Karpas-422 (cell line): ENCODE results near the gene GLRA3. TPM values are rescaled to one million over a fixed set of nuclear protein-coding genes. Genes with fewer than 3 reads are reported as not detected.

Experiments
- DNase-seq: peaks from one replicate; pipeline ENCODE4 v3.0.0-alpha.2; 2015
- H2AFZ ChIP-seq: fragments of 200-600 bp; sonication (generic); 2 replicates; pipeline ENCODE4 v1.6.1; 2014; ENCODE audit warnings: antibody characterized with exemption, low read length, mixed read lengths
- H3K27ac ChIP-seq: fragments of 200-600 bp; sonication (generic); 2 replicates; pipeline ENCODE4 v1.5.1; 2014; ENCODE audit warnings: mild to moderate bottlenecking, low read length, moderate library complexity
- H3K27me3 ChIP-seq: fragments of 200-600 bp; sonication (generic); 2 replicates; pipeline ENCODE4 v1.6.1; 2014; ENCODE audit warnings: low read length, mixed read lengths
- H3K36me3 ChIP-seq: fragments of 200-600 bp; sonication (generic); 2 replicates; pipeline ENCODE4 v1.6.1; 2014; ENCODE audit warnings: low read length, mixed read lengths; ENCODE audit not compliant: insufficient read depth
- H3K4me1 ChIP-seq: fragments of 200-600 bp; sonication (generic); 2 replicates; pipeline ENCODE4 v1.6.1; 2014; ENCODE audit warnings: mild to moderate bottlenecking, low read length, mixed read lengths
- H3K4me2 ChIP-seq: fragments of 200-600 bp; sonication (generic); 2 replicates; pipeline ENCODE4 v1.6.1; 2014; ENCODE audit warnings: low read length, low read depth, mild to moderate bottlenecking; ENCODE audit not compliant: poor library complexity, severe bottlenecking
- H3K4me3 ChIP-seq: fragments of 200-600 bp; sonication (generic); 2 replicates; pipeline ENCODE4 v1.5.1; 2014; ENCODE audit warnings: mild to moderate bottlenecking, antibody characterized with exemption, low read length, mixed read lengths
- H3K79me2 ChIP-seq: fragments of 200-600 bp; sonication (generic); 2 replicates; pipeline ENCODE4 v1.6.1; 2014; ENCODE audit warnings: mild to moderate bottlenecking, low read length, mixed read lengths
- H3K9ac ChIP-seq: fragments of 200-600 bp; sonication (generic); 2 replicates; pipeline ENCODE4 v1.6.0; 2014; ENCODE audit warnings: low read length
- H3K9me2 ChIP-seq: fragments of 200-600 bp; sonication (generic), shearing (Covaris generic); replicated peaks from 2 replicates; pipeline ENCODE4 v1.6.0; 2014; ENCODE audit warnings: mild to moderate bottlenecking, low read length, moderate library complexity; ENCODE audit not compliant: insufficient read depth
- H3K9me3 ChIP-seq: fragments of 300-700, 200-600 bp; sonication (generic); 2 replicates; pipeline ENCODE4 v1.6.1; 2014; ENCODE audit warnings: low read length, mixed read lengths
- H4K20me1 ChIP-seq: fragments of 200-600 bp; sonication (generic); 2 replicates; pipeline ENCODE4 v1.6.1; 2014; ENCODE audit warnings: mild to moderate bottlenecking, antibody characterized with exemption, low read length, low read depth; ENCODE audit not compliant: insufficient read depth
- total RNA-seq: library from RNA; depleted of rRNA; stranded (reverse); fragments of >200 nt; shearing (Covaris generic); gene quantifications from 2 replicates; pipeline ENCODE4 v1.2.3, GENCODE V29; 2014; ENCODE audit warnings: low replicate concordance

GLRA3 gene
- total RNA-seq, 1 experiment from 2014 or later = not detected

- Histone ChIP-seq H3K9me2 (no peaks in the 10 kb centered on the region), H3K9ac (no peak overlapping the region), H3K9me3 (no peaks in the 10 kb centered on the region)
Observed at GRCh38 chr4:174611792-174612191, 217.3 kb downstream of the GLRA3 start.

GRCh38 chr4:174607792-174608191, 221.3 kb downstream of the GLRA3 start:
- H3K9me2 ChIP-seq = no peaks in the 10 kb centered on the region
- no peaks in the 10 kb centered on the region for H3K9me3 ChIP-seq
- H3K4me1 ChIP-seq = no peaks in the 10 kb centered on the region
- H3K4me2 ChIP-seq = no peak overlapping the region
- H3K27me3 ChIP-seq = no peaks in the 10 kb centered on the region
- H3K27ac ChIP-seq = no peak overlapping the region
- no peak overlapping the region for H3K4me3 ChIP-seq
- no peaks in the 10 kb centered on the region for H3K36me3 ChIP-seq
- H3K79me2 ChIP-seq = no peaks in the 10 kb centered on the region
- no peaks in the 10 kb centered on the region for H4K20me1 ChIP-seq
- no peak overlapping the region for H3K9ac ChIP-seq
- no peak overlapping the region for H2AFZ ChIP-seq
- DNase-seq = no peak

More at GRCh38 chr4:174611792-174612191, 217.3 kb downstream of the GLRA3 start:
- no peaks in the 10 kb centered on the region for H3K4me1 ChIP-seq
- no peaks in the 10 kb centered on the region for H3K27me3 ChIP-seq
- H3K27ac ChIP-seq = no peak overlapping the region
- no peak overlapping the region for H3K4me2 ChIP-seq
- no peak overlapping the region for H2AFZ ChIP-seq
- H3K4me3 ChIP-seq = no peak overlapping the region
- no peaks in the 10 kb centered on the region for H3K79me2 ChIP-seq
- DNase-seq = no peak
- no peaks in the 10 kb centered on the region for H4K20me1 ChIP-seq
- H3K36me3 ChIP-seq = no peaks in the 10 kb centered on the region

- H3K36me3 ChIP-seq = no peaks in the 10 kb centered on the region
- H3K4me1 ChIP-seq = no peaks in the 10 kb centered on the region
- no peak overlapping the region for H3K9ac ChIP-seq
- H3K27me3 ChIP-seq = no peaks in the 10 kb centered on the region
- H3K27ac ChIP-seq = no peak overlapping the region
- H3K4me2 ChIP-seq = no peak overlapping the region
- no peaks in the 10 kb centered on the region for H3K9me3 ChIP-seq
- H3K4me3 ChIP-seq = no peak overlapping the region
- no peak overlapping the region for H2AFZ ChIP-seq
- H3K79me2 ChIP-seq = no peaks in the 10 kb centered on the region
- H4K20me1 ChIP-seq = no peaks in the 10 kb centered on the region
- no peak for DNase-seq
- H3K9me2 ChIP-seq = no peaks in the 10 kb centered on the region
Observed at GRCh38 chr4:174604198-174604597, 224.8 kb downstream of the GLRA3 start.

GRCh38 chr4:174600391-174600790, 228.7 kb downstream of the GLRA3 start:
- Histone ChIP-seq H3K36me3 (no peaks in the 10 kb centered on the region), H3K4me3 (no peak overlapping the region)

GRCh38 chr4:174598800-174599199, 230.2 kb downstream of the GLRA3 start:
- Histone ChIP-seq H3K4me2 (no peak overlapping the region), H4K20me1 (no peaks in the 10 kb centered on the region), H3K27ac (no peak overlapping the region), H3K36me3 (no peaks in the 10 kb centered on the region), H3K79me2 (no peaks in the 10 kb centered on the region), H3K9me3 (no peaks in the 10 kb centered on the region), H3K9ac (no peak overlapping the region), H3K9me2 (no peaks in the 10 kb centered on the region), H3K4me3 (no peak overlapping the region), H3K27me3 (no peaks in the 10 kb centered on the region), H2AFZ (no peak overlapping the region), H3K4me1 (no peaks in the 10 kb centered on the region)
- no peak for DNase-seq

More at GRCh38 chr4:174600391-174600790, 228.7 kb downstream of the GLRA3 start:
- Histone ChIP-seq H3K9me3 (no peaks in the 10 kb centered on the region), H4K20me1 (no peaks in the 10 kb centered on the region), H3K27me3 (no peaks in the 10 kb centered on the region), H3K79me2 (no peaks in the 10 kb centered on the region), H3K27ac (no peak overlapping the region), H3K4me1 (no peaks in the 10 kb centered on the region), H3K9me2 (no peaks in the 10 kb centered on the region), H2AFZ (no peak overlapping the region), H3K4me2 (no peak overlapping the region), H3K9ac (no peak overlapping the region)
- no peak for DNase-seq

- H3K79me2 ChIP-seq = no peaks in the 10 kb centered on the region
- H3K9me3 ChIP-seq = no peaks in the 10 kb centered on the region
- no peaks in the 10 kb centered on the region for H4K20me1 ChIP-seq
- no peak overlapping the region for H3K4me2 ChIP-seq
- H3K9me2 ChIP-seq = no peaks in the 10 kb centered on the region
- no peak overlapping the region for H3K4me3 ChIP-seq
- H2AFZ ChIP-seq = no peak overlapping the region
- no peak for DNase-seq
- H3K4me1 ChIP-seq = no peaks in the 10 kb centered on the region
- no peaks in the 10 kb centered on the region for H3K36me3 ChIP-seq
- H3K27ac ChIP-seq = no peak overlapping the region
- no peaks in the 10 kb centered on the region for H3K27me3 ChIP-seq
- H3K9ac ChIP-seq = no peak overlapping the region
Observed at GRCh38 chr4:174596513-174596912, 232.5 kb downstream of the GLRA3 start.

- H3K4me3 ChIP-seq = no peak overlapping the region
- H2AFZ ChIP-seq = no peak overlapping the region
- DNase-seq = no peak
- no peak overlapping the region for H3K27ac ChIP-seq
- H4K20me1 ChIP-seq = no peaks in the 10 kb centered on the region
- H3K9ac ChIP-seq = no peak overlapping the region
- H3K9me2 ChIP-seq = no peaks in the 10 kb centered on the region
- no peaks in the 10 kb centered on the region for H3K4me1 ChIP-seq
- H3K27me3 ChIP-seq = no peaks in the 10 kb centered on the region
- no peaks in the 10 kb centered on the region for H3K9me3 ChIP-seq
- H3K4me2 ChIP-seq = no peak overlapping the region
- H3K79me2 ChIP-seq = no peaks in the 10 kb centered on the region
- H3K36me3 ChIP-seq = no peaks in the 10 kb centered on the region
Observed at GRCh38 chr4:174595141-174595929, 233.7 kb downstream of the GLRA3 start.

GRCh38 chr4:174593701-174594100, 235.3 kb downstream of the GLRA3 start:
- H3K4me3 ChIP-seq = no peak overlapping the region
- no peak overlapping the region for H2AFZ ChIP-seq
- H3K36me3 ChIP-seq = no peaks in the 10 kb centered on the region
- H3K4me1 ChIP-seq = no peaks in the 10 kb centered on the region
- H3K9me3 ChIP-seq = no peaks in the 10 kb centered on the region
- DNase-seq = no peak
- H3K4me2 ChIP-seq = no peak overlapping the region
- no peak overlapping the region for H3K27ac ChIP-seq
- no peaks in the 10 kb centered on the region for H4K20me1 ChIP-seq
- no peaks in the 10 kb centered on the region for H3K9me2 ChIP-seq
- H3K27me3 ChIP-seq = no peaks in the 10 kb centered on the region
- no peak overlapping the region for H3K9ac ChIP-seq
- H3K79me2 ChIP-seq = no peaks in the 10 kb centered on the region
